ENCODE results near the gene RBM28. TPM values are rescaled to one million over a fixed set of nuclear protein-coding genes. Genes with fewer than 3 reads are reported as not detected.
A peak's percentile ranks its signal among the peaks of the same experiment; 100 is the strongest.

RBM28 gene
- total RNA-seq, 1 donor from 2014 or later: 17.1 TPM

DNA sequence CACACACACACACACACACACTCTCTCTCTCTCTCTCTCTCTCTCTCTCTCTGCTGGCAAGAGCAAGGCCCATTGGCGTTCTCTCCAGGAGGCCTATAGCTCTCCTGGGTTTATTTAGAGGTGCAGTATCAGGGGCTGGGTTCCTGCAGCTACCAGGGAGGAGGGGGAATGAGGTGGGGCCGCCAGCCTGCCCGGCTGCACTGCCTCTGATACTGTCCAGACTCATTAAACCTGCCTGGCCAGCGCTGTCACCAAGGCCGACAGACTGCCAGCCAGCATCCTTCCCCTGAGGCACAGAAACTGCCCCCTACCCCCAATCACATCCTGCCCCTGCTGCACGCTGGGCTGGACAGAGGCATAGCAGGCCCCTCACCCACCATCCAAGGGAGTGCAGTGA lies 13.5 kb upstream of the RBM28 start:
- DNase-seq (ENCODE audit: low read depth) (no peak), FAIRE-seq (no peak)
- H3K27me3 ChIP-seq (ENCODE audit: control insufficient read depth, insufficient read depth, low read length): peaks cover 9% of the 10 kb centered on the region
- TF ChIP-seq, protein P1, sequence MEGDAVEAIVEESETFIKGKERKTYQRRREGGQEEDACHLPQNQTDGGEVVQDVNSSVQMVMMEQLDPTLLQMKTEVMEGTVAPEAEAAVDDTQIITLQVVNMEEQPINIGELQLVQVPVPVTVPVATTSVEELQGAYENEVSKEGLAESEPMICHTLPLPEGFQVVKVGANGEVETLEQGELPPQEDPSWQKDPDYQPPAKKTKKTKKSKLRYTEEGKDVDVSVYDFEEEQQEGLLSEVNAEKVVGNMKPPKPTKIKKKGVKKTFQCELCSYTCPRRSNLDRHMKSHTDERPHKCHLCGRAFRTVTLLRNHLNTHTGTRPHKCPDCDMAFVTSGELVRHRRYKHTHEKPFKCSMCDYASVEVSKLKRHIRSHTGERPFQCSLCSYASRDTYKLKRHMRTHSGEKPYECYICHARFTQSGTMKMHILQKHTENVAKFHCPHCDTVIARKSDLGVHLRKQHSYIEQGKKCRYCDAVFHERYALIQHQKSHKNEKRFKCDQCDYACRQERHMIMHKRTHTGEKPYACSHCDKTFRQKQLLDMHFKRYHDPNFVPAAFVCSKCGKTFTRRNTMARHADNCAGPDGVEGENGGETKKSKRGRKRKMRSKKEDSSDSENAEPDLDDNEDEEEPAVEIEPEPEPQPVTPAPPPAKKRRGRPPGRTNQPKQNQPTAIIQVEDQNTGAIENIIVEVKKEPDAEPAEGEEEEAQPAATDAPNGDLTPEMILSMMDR (IDR thresholded peaks at IDR 0.05; ENCODE audit: insufficient read depth, low read length, severe bottlenecking): no peak
- no peak overlapping the region for H3K4me3 ChIP-seq (ENCODE audit: low read depth, low read length)
- no peaks in the 10 kb centered on the region for H3K36me3 ChIP-seq (ENCODE audit: control insufficient read depth, insufficient read depth, low read length)

DNA sequence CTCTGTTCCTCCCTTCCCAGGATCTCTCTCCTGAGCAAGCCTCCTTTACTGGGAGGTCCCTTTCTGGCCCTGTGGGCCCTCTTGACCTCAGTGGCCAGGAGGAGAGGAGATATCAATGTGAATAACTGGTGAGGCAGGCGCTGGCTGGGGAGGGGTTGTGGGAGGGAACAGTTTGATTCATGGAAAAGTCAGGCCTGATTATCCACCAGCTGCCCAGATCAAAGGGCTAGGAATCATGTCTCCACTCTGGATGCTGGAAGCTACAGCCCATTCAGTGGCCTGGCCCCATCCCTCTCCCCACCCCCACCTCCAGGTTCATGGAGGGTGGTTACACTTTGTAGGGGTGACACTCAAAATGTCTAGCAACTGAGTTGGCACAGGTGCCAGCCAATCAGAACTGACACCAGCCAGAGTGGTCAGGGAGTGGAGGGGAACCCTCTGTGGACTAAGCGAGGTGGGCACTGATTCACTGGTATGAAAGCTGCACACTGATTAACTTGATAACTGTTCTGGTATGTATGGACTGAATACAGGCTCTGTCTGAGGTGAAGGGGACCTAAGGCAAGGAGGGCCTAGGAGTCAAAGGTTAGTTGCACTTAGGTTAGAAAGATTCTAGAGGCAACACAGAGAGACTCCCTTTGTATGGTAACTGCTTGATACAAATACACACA lies 13.0 kb upstream of the RBM28 start:
- TF ChIP-seq, protein P1 (IDR thresholded peaks at IDR 0.05; ENCODE audit: insufficient read depth, low read length, severe bottlenecking): no peak
- FAIRE-seq: no peak

DNA sequence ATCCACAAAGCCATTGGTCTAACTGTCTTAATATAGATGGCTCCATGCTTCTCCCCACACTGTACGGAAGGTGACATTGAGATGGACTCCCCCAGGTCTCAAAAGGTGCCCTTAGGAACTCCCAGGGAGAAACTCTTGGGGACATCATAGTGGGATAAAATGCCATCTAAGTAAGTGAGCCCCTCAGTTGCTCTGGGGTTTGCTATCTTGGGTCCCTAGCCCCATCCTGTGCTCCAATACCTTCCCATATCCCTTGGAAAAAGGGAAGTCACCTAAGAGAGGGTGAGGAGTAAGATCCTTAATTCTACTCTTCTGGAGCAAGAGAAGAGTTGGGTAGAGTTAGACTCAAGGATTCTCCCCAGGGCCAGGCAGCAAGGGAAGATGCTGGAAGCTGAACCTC lies 9.9 kb upstream of the RBM28 start:
- FAIRE-seq (no peak), DNase-seq (ENCODE audit: low read depth) (no peak)
- peaks cover 21% of the 10 kb centered on the region for H3K27me3 ChIP-seq (ENCODE audit: control insufficient read depth, insufficient read depth, low read length)
- no peak overlapping the region for H3K4me3 ChIP-seq (ENCODE audit: low read depth, low read length)
- TF ChIP-seq, protein P1 (IDR thresholded peaks at IDR 0.05; ENCODE audit: insufficient read depth, low read length, severe bottlenecking): no peak
- H3K36me3 ChIP-seq (ENCODE audit: control insufficient read depth, insufficient read depth, low read length): no peaks in the 10 kb centered on the region

More for the DNA sequence above, 13.0 kb upstream of the RBM28 start:
- no peaks in the 10 kb centered on the region for H3K36me3 ChIP-seq (ENCODE audit: control insufficient read depth, insufficient read depth, low read length)
- peaks cover 9% of the 10 kb centered on the region for H3K27me3 ChIP-seq (ENCODE audit: control insufficient read depth, insufficient read depth, low read length)
- H3K4me3 ChIP-seq (ENCODE audit: low read depth, low read length): no peak overlapping the region
- no peak for DNase-seq (ENCODE audit: low read depth)

DNA sequence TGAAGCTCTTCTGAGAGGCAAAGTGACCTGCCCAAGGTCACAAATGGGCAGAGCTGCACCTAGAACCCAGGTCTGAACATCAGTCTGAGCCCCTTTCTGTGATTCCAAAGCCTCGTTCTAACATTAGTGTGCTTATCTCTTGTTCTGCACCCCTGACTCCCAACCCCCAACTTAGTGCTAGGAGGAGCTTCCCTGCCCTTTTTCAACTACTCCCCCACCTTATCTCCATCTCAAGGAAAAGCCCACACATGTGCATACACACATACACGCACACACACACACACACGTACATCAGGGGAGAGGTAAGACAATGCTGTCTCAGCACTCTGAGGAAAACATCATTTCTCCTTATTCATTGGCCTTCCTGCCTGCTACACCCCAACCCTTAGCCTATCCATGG lies 9.5 kb upstream of the RBM28 start:
- peaks cover 22% of the 10 kb centered on the region for H3K27me3 ChIP-seq (ENCODE audit: control insufficient read depth, insufficient read depth, low read length)

DNA sequence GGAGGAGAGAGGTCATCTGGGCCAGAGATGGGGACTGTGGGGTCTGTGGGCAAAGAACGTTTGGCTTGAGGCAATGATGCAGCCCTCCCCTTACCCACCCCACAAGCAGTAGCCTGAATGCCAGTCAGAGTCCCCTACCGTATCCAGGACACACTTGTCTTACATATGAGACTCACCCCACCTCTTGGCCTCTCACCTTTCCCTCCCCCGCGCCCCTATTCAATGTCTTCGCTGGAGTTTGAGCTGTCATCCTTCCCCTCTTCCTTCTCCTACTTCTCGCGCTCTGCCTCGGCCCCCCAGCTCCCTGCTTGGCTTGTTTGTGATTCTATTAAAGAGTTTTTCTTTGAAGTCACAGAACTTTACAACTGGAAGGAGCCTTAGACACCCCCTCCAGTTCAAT lies 8.9 kb upstream of the RBM28 start:
- peaks cover 22% of the 10 kb centered on the region for H3K27me3 ChIP-seq (ENCODE audit: control insufficient read depth, insufficient read depth, low read length)

More for the DNA sequence above, 9.5 kb upstream of the RBM28 start:
- FAIRE-seq (peak; percentile 68), DNase-seq (ENCODE audit: low read depth) (no peak)
- Histone ChIP-seq H3K4me3 (ENCODE audit: low read depth, low read length) (no peak overlapping the region), H3K36me3 (ENCODE audit: control insufficient read depth, insufficient read depth, low read length) (no peaks in the 10 kb centered on the region)
- TF ChIP-seq, protein P1 (IDR thresholded peaks at IDR 0.05; ENCODE audit: insufficient read depth, low read length, severe bottlenecking): no peak

More for the DNA sequence above, 8.9 kb upstream of the RBM28 start:
- Histone ChIP-seq H3K36me3 (ENCODE audit: control insufficient read depth, insufficient read depth, low read length) (no peaks in the 10 kb centered on the region), H3K4me3 (ENCODE audit: low read depth, low read length) (no peak overlapping the region)
- TF ChIP-seq, protein P1 (IDR thresholded peaks at IDR 0.05; ENCODE audit: insufficient read depth, low read length, severe bottlenecking): no peak
- FAIRE-seq (no peak), DNase-seq (ENCODE audit: low read depth) (no peak)
